Gastroesophageal sphincter (tissue), 4 donors: ENCODE data around the gene SDK1. TPM values are rescaled to one million over a fixed set of nuclear protein-coding genes. Genes with fewer than 3 reads are reported as not detected.

Source experiments
- ATAC-seq: fragments of 150-250 bp; one replicate; pipeline ENCODE4 v1.9.1; 2016; ENCODE audit warnings: mild to moderate bottlenecking, moderate library complexity
- H3K27ac ChIP-seq, 4 donors: fragments of 200-600 bp; sonication (generic) in 3 of 4; 1 replicate in 3 of 4; 2 replicates in 1 of 4; pipeline ENCODE4 v1.5.1; 2016 to 2019
- H3K27me3 ChIP-seq: fragments of 200-600 bp; sonication (generic); one replicate; pipeline ENCODE4 v1.5.1; 2019
- H3K36me3 ChIP-seq, 2 donors: fragments of 200-600 bp; sonication (generic); one replicate each; pipeline ENCODE4 v1.5.1; 2019; ENCODE audit warnings: control low read depth in 1 of 2
- H3K4me1 ChIP-seq, 3 donors: fragments of 200-600 bp; sonication (generic); 1 replicate in 2 of 3; 2 replicates in 1 of 3; pipeline ENCODE4 v1.5.1; 2016 to 2019; ENCODE audit warnings: control low read depth in 2 of 3
- H3K4me3 ChIP-seq, 2 donors: fragments of 200-600 bp; sonication (generic); one replicate each; pipeline ENCODE4 v1.5.1; 2019; ENCODE audit warnings: mild to moderate bottlenecking in 1 of 2, moderate library complexity in 1 of 2
- H3K9me3 ChIP-seq, 3 donors: fragments of 200-600 bp; sonication (generic); one replicate each; pipeline ENCODE4 v1.5.1; 2017 to 2019; ENCODE audit warnings: control low read depth in 2 of 3
- CTCF ChIP-seq, 4 experiments: fragments of 200-600 bp in 2 of 4; fragments of 450-650 bp in 2 of 4; sonication (generic) in 1 of 4; IDR thresholded peaks; one replicate each; pipeline ENCODE4 v1.5.1; 2017 to 2019; ENCODE audit warnings: antibody characterized with exemption in 4 of 4, mild to moderate bottlenecking in 2 of 4, moderate library complexity in 2 of 4
- EP300 ChIP-seq: sonication (generic); formaldehyde crosslinking; IDR thresholded peaks from one replicate; pipeline ENCODE4 v1.6.1; 2017; ENCODE audit warnings: antibody characterized with exemption, mild to moderate bottlenecking
- POLR2A ChIP-seq, 2 donors: fragments of 450-650 bp; IDR thresholded peaks; one replicate each; pipeline ENCODE4 v1.6.1; 2017; ENCODE audit warnings: antibody characterized with exemption in 2 of 2, mild to moderate bottlenecking in 2 of 2, moderate library complexity in 1 of 2
- POLR2AphosphoS5 ChIP-seq: sonication (generic); formaldehyde crosslinking; IDR thresholded peaks from one replicate; pipeline ENCODE4 v1.6.1; 2017; ENCODE audit warnings: antibody characterized with exemption
- WGBS, 2 donors: methylation state at CpG; one replicate each; pipeline ENCODE4 v1.1.5; 2018; ENCODE audit warnings: low coverage in 1 of 2; 5-methylcytosine and 5-hydroxymethylcytosine counted together
- total RNA-seq, 4 donors: library from RNA; depleted of rRNA; stranded (reverse); fragments of >200 nt; gene quantifications; one replicate each; pipeline ENCODE4 v1.1.0, GENCODE V29; 2016

SDK1 gene
- total RNA-seq, 4 donors from 2014 or later: 6.1 to 13.6 (median 8.7) TPM

GRCh38 chr7:3301831-3302618 lies 973 bp downstream of the SDK1 start:
- ATAC-seq: no peak
- peak overlapping the region in 3 of 4 donors; percentile 57 to 79 (median 70) for H3K27ac ChIP-seq
- H3K27me3 ChIP-seq: peaks cover 18% of the 10 kb centered on the region
- TF ChIP-seq POLR2AphosphoS5 (no peak), CTCF (IDR thresholded peaks at IDR 0.05) (peak in 3 of 4 experiments; percentile 18 to 39 (median 32))
- peak overlapping the region; percentile 69 to 71 for H3K4me3 ChIP-seq
- no peaks in the 10 kb centered on the region for H3K9me3 ChIP-seq
- peaks cover 0 to 26% (median 6%) of the 10 kb centered on the region in 3 donors for H3K4me1 ChIP-seq
- no peaks in the 10 kb centered on the region for H3K36me3 ChIP-seq
- 0 to 4% methylated on average over 5 to 9 of the region's 45 CpGs for WGBS, 2 donors

- Histone ChIP-seq H3K27ac (peak overlapping the region in 3 of 4 donors; percentile 57 to 79 (median 70)), H3K27me3 (peaks cover 18% of the 10 kb centered on the region), H3K9me3 (no peaks in the 10 kb centered on the region), H3K4me1 (peaks cover 0 to 26% (median 6%) of the 10 kb centered on the region in 3 donors), H3K36me3 (no peaks in the 10 kb centered on the region), H3K4me3 (peak overlapping the region; percentile 69 to 71)
- WGBS, 2 donors: 17 to 34% methylated on average over 7 of the region's 7 CpGs
- no peak for TF ChIP-seq POLR2AphosphoS5
- TF ChIP-seq POLR2A (IDR thresholded peaks at IDR 0.05): no peak
- no peak for TF ChIP-seq EP300
- no peak for ATAC-seq
Measured at GRCh38 chr7:3302681-3303320, 1.7 kb downstream of the SDK1 start.

- H3K4me1 ChIP-seq: peaks cover 0 to 26% (median 6%) of the 10 kb centered on the region in 3 donors
- 79 to 90% methylated on average over 3 to 4 of the region's 4 CpGs for WGBS, 2 donors
- no peak for TF ChIP-seq EP300
- no peak for TF ChIP-seq POLR2AphosphoS5
- no peak for TF ChIP-seq CTCF (IDR thresholded peaks at IDR 0.05)
- no peak for TF ChIP-seq POLR2A (IDR thresholded peaks at IDR 0.05)
- H3K36me3 ChIP-seq: no peaks in the 10 kb centered on the region
- no peaks in the 10 kb centered on the region for H3K9me3 ChIP-seq
- no peak for ATAC-seq
- H3K27me3 ChIP-seq: peaks cover 11% of the 10 kb centered on the region
- no peak overlapping the region for H3K4me3 ChIP-seq
- H3K27ac ChIP-seq: no peak overlapping the region
Measured at GRCh38 chr7:3304131-3304530, 3.1 kb downstream of the SDK1 start.

- Histone ChIP-seq H3K36me3 (no peaks in the 10 kb centered on the region), H3K27ac (no peak overlapping the region), H3K4me1 (peaks cover 0 to 6% (median 0%) of the 10 kb centered on the region in 3 donors), H3K27me3 (no peaks in the 10 kb centered on the region), H3K4me3 (no peak overlapping the region), H3K9me3 (no peaks in the 10 kb centered on the region)
- 33 to 50% methylated on average over 1 of the region's 1 CpG for WGBS, 2 donors
- no peak for ATAC-seq
- TF ChIP-seq EP300 (no peak), POLR2A (IDR thresholded peaks at IDR 0.05) (no peak), POLR2AphosphoS5 (no peak), CTCF (IDR thresholded peaks at IDR 0.05) (no peak)
Measured at GRCh38 chr7:3307435-3307834, 6.4 kb downstream of the SDK1 start.

- no peak for ATAC-seq
- WGBS, 2 donors: 91 to 92% methylated on average over 3 of the region's 3 CpGs
- no peaks in the 10 kb centered on the region for H3K36me3 ChIP-seq
- H3K4me3 ChIP-seq: no peak overlapping the region
- H3K27ac ChIP-seq: no peak overlapping the region
- no peaks in the 10 kb centered on the region for H3K4me1 ChIP-seq
- TF ChIP-seq EP300: no peak
- no peak for TF ChIP-seq POLR2A (IDR thresholded peaks at IDR 0.05)
- TF ChIP-seq POLR2AphosphoS5: no peak
- no peak for TF ChIP-seq CTCF (IDR thresholded peaks at IDR 0.05)
- no peaks in the 10 kb centered on the region for H3K27me3 ChIP-seq
- H3K9me3 ChIP-seq: no peaks in the 10 kb centered on the region
Measured at GRCh38 chr7:3309140-3309539, 8.1 kb downstream of the SDK1 start.
